Esophagus muscularis mucosa (tissue), 4 donors: ENCODE measurements around the gene BAZ2B. TPM values are rescaled to one million over a fixed set of nuclear protein-coding genes. Genes with fewer than 3 reads are reported as not detected.
A peak's percentile ranks its signal among the peaks of the same experiment; 100 is the strongest.

Source experiments
- DNase-seq: peaks from one replicate; pipeline ENCODE4 v3.0.0-alpha.2; 2017; ENCODE audit errors: extremely low spot score
- H3K27ac ChIP-seq, 4 donors: fragments of 200-600 bp; sonication (generic); replicated peaks in 1 of 4; 1 replicate in 3 of 4; 2 replicates in 1 of 4; pipeline ENCODE4 v1.5.1; 2016 to 2019; ENCODE audit warnings: mild to moderate bottlenecking in 1 of 4
- H3K27me3 ChIP-seq, 4 donors: fragments of 200-600 bp; sonication (generic); one replicate each; pipeline versions ENCODE4 v1.5.1 to v1.6.0; 2016 to 2019
- H3K36me3 ChIP-seq, 4 donors: fragments of 200-600 bp; sonication (generic); one replicate each; pipeline ENCODE4 v1.5.1; 2016 to 2019
- H3K4me1 ChIP-seq, 4 donors: fragments of 200-600 bp; sonication (generic); one replicate each; pipeline ENCODE4 v1.5.1; 2016 to 2019
- H3K4me3 ChIP-seq, 4 donors: fragments of 200-600 bp; sonication (generic); 1 replicate in 2 of 4; 2 replicates in 2 of 4; pipeline ENCODE4 v1.5.1; 2016 to 2019; ENCODE audit warnings: mild to moderate bottlenecking in 4 of 4, moderate library complexity in 1 of 4
- H3K9me3 ChIP-seq, 4 donors: fragments of 200-600 bp; sonication (generic); 1 replicate in 3 of 4; 2 replicates in 1 of 4; pipeline ENCODE4 v1.5.1; 2016 to 2019
- EP300 ChIP-seq: sonication (generic); formaldehyde crosslinking; IDR thresholded peaks from one replicate; pipeline ENCODE4 v1.6.1; 2017; ENCODE audit warnings: antibody characterized with exemption
- POLR2A ChIP-seq: fragments of 450-650 bp; IDR thresholded peaks from one replicate; pipeline ENCODE4 v1.6.1; 2017; ENCODE audit warnings: antibody characterized with exemption, moderate library complexity, mild to moderate bottlenecking, low read depth
- POLR2AphosphoS5 ChIP-seq, 2 donors: sonication (generic); formaldehyde crosslinking; IDR thresholded peaks; one replicate each; pipeline ENCODE4 v1.6.1; 2017; ENCODE audit warnings: antibody characterized with exemption in 2 of 2
- WGBS: methylation state at CpG from one replicate; pipeline ENCODE4 v1.1.5; 2018; 5-methylcytosine and 5-hydroxymethylcytosine counted together
- intact Hi-C: fragments of 100-400 bp; cut with DNase I; formaldehyde crosslinking; loops from one replicate; pipeline ENCODE4 v1.15.1; 2023
- total RNA-seq, 4 donors: library from RNA; depleted of rRNA; stranded (reverse); fragments of >200 nt; gene quantifications; one replicate each; pipeline versions ENCODE4 v1.1.0 to v1.2.1, GENCODE V29; 2016
- TF ChIP-seq, protein P1 (sequence below), 3 experiments: fragments of 200-600 bp in 2 of 3; fragments of 450-650 bp in 1 of 3; sonication (generic) in 2 of 3; IDR thresholded peaks; one replicate each; pipeline ENCODE4 v1.5.1; 2017 to 2019; ENCODE audit warnings: antibody characterized with exemption in 3 of 3, mild to moderate bottlenecking in 2 of 3, moderate library complexity in 1 of 3

Gene BAZ2B
- total RNA-seq, 4 donors from 2014 or later, result 76.3 to 97.2 (median 91.0) TPM

DNA sequence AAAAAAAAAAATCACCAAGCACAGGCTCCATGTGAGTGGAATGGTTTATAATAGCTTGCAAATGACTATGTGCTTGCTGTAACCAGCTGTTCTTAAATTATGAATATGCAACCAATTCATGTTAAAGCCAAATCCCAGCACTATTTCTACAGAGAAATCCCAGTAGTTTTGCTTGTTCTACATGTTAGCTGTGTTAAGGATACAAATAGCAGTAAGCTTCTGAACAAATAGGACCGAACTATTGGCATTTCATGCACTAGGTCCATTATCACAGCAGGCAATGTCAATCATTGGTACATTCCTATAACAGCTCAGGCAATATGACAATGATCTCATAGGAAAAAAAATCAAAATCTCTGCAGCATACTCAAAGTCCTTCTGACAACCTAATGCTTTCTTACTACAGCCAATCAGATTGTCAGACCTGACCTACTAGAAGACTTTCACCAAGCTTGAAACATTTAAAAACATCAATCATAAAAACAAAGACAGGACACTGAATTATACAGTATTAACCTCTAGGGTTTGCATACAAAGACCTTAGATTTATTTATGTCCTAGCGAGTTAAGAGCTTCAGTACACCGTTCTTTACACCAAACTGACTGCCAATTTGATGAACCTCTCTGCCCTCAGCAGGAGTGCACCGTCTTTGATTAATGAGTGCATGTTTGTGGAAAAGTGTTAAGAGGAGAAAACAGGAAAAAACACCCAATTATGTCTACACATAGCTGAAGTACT lies 6.4 kb downstream of the BAZ2B start:
- no peaks in the 10 kb centered on the region for H3K27me3 ChIP-seq
- intact Hi-C loops, result loop anchor here (10.0 kb wide), 1 partner anchor 185 kb away; the partner anchor contains the start of gene CD302
- H3K9me3 ChIP-seq, result no peaks in the 10 kb centered on the region
- peaks cover 34 to 81% (median 75%) of the 10 kb centered on the region in 4 donors for H3K4me1 ChIP-seq
- no peaks in the 10 kb centered on the region for H3K36me3 ChIP-seq
- TF ChIP-seq, protein P1, sequence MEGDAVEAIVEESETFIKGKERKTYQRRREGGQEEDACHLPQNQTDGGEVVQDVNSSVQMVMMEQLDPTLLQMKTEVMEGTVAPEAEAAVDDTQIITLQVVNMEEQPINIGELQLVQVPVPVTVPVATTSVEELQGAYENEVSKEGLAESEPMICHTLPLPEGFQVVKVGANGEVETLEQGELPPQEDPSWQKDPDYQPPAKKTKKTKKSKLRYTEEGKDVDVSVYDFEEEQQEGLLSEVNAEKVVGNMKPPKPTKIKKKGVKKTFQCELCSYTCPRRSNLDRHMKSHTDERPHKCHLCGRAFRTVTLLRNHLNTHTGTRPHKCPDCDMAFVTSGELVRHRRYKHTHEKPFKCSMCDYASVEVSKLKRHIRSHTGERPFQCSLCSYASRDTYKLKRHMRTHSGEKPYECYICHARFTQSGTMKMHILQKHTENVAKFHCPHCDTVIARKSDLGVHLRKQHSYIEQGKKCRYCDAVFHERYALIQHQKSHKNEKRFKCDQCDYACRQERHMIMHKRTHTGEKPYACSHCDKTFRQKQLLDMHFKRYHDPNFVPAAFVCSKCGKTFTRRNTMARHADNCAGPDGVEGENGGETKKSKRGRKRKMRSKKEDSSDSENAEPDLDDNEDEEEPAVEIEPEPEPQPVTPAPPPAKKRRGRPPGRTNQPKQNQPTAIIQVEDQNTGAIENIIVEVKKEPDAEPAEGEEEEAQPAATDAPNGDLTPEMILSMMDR (IDR thresholded peaks at IDR 0.05), result no peak
- no peak for TF ChIP-seq EP300
- no peak for TF ChIP-seq POLR2AphosphoS5 (IDR thresholded peaks at IDR 0.05)
- no peak for TF ChIP-seq POLR2A
- H3K27ac ChIP-seq, result no peak overlapping the region
- WGBS, result 75% methylated on average over 4 of the region's 4 CpGs
- DNase-seq, result no peak
- no peak overlapping the region for H3K4me3 ChIP-seq

DNA sequence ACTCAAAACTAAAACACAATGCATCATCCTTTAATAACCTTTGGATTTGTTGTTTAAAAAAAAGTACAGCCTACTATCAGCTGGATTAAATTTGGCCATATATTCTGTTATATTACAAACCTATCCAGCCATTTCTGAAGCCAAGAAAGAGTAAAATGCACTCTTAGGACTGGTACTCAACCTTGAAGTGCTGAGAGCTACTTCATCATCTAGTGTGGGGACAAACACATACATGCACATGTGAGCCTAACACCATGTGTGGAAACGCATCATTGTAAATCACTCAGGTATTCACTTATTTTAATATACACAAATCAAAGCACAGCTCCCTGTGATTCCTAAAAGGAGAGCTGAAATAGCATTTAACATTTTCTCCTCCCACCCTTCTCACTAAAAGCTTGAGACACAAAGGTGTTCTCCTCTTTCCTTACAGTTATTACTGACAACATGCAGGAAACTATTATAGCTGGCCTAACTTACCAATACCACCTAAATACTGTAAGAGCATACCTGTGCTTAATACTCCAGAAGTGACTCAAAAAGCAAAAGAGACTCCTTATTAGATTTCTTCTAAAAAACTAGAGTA lies 7.5 kb downstream of the BAZ2B start:
- Histone ChIP-seq H3K4me3 (no peak overlapping the region), H3K9me3 (no peaks in the 10 kb centered on the region), H3K27ac (peak overlapping the region in 1 of 4 donors; percentile 18), H3K36me3 (no peaks in the 10 kb centered on the region), H3K4me1 (peaks cover 34 to 89% (median 83%) of the 10 kb centered on the region in 4 donors), H3K27me3 (no peaks in the 10 kb centered on the region)
- TF ChIP-seq EP300 (no peak), POLR2A (no peak), POLR2AphosphoS5 (IDR thresholded peaks at IDR 0.05) (no peak)
- TF ChIP-seq, protein P1 (IDR thresholded peaks at IDR 0.05), result no peak
- intact Hi-C loops, result no loop called here
- WGBS, result 58% methylated on average over 1 of the region's 1 CpG
- DNase-seq, result no peak

DNA sequence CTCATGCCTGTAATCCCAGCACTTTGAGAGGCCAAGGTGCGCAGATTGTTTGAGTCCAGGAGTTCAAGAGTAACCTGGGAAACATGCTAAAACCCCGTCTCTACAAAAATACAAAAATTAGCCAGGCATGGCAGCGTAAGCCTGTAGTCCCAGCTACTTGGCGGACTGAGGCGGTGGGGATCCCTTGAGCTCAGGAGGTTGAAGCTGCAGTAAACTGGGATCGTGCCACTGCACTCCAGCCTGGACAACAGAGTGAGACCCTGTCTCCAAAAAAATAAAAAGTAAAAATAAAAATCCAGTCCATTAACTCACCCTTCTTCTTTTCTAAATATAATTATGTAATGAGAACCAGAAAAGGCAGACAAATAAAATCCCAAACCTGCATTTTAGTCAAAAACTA lies 8.2 kb downstream of the BAZ2B start:
- Histone ChIP-seq H3K4me3 (no peak overlapping the region), H3K9me3 (no peaks in the 10 kb centered on the region), H3K36me3 (no peaks in the 10 kb centered on the region), H3K4me1 (peaks cover 34 to 94% (median 82%) of the 10 kb centered on the region in 4 donors), H3K27me3 (no peaks in the 10 kb centered on the region), H3K27ac (no peak overlapping the region)
- no peak for TF ChIP-seq POLR2A
- no peak for DNase-seq
- WGBS, result 100% methylated on average over 6 of the region's 6 CpGs
- intact Hi-C loops, result no loop called here

DNA sequence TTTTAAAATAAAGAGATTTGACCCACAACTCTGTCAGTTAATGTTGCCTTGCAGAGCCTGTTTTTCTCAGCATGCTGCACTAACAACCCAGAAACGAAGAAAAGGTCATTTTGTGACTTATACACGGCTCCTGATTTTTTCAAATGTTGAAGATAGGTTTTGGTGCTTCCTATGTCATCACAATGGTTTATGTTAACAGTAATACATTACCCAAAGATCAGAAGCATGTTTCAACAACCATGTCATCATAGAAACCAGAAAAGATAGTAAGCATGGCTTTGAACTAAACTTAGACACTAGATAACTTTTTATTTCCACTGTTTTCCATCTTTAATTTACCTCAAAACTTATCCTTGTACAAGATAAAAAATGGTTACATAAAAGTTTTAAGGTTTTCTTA lies 10.1 kb downstream of the BAZ2B start:
- H3K9me3 ChIP-seq, result no peaks in the 10 kb centered on the region
- TF ChIP-seq, protein P1 (IDR thresholded peaks at IDR 0.05), result no peak
- no peak for TF ChIP-seq POLR2A
- TF ChIP-seq POLR2AphosphoS5 (IDR thresholded peaks at IDR 0.05), result no peak
- TF ChIP-seq EP300, result no peak
- no peaks in the 10 kb centered on the region for H3K36me3 ChIP-seq
- no peaks in the 10 kb centered on the region for H3K27me3 ChIP-seq
- WGBS, result 24% methylated on average over 2 of the region's 2 CpGs
- intact Hi-C loops, result no loop called here
- DNase-seq, result no peak
- peaks cover 28 to 78% (median 70%) of the 10 kb centered on the region in 4 donors for H3K4me1 ChIP-seq
- peak overlapping the region in 1 of 4 donors; percentile 2 for H3K4me3 ChIP-seq
- H3K27ac ChIP-seq, result peak overlapping the region in 3 of 4 donors; percentile 10 to 42 (median 16)

DNA sequence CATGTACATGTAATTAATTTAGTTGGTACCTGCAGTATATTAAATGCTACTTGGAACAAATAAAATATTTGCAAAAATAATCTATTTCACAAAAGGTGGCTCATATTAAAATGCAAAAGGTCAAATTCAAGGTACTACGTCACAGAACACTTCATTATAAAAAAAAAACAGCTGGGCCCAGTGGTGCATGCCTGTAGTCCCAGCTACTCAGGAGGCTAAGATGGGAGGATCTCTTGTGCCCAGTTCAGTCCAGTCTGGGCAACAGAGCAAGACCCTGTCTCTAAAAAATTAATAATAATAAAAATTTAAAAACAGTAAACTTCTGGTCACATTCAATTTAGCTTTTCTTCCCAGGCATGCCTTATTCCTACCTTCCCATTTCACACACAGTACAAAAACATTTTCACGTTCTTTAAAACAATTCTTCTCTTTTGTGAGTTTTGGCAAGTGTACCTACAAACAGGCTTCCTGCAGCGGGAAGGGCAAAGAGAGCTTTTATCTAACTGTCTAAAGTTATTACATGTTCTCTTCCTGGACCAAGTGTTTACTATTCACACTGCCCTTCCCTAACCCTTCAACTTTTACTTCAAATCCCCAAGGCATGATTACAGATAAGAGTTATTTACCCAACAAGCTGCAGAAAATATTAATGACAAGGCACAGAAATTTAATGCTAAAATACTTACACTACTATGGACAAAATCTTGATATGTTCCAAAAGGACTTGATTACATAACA lies 10.7 kb downstream of the BAZ2B start:
- Histone ChIP-seq H3K27ac (peak overlapping the region; percentile 16 to 42 (median 22)), H3K9me3 (no peaks in the 10 kb centered on the region), H3K4me3 (peak overlapping the region in 1 of 4 donors; percentile 2), H3K36me3 (no peaks in the 10 kb centered on the region), H3K4me1 (peaks cover 25 to 73% (median 69%) of the 10 kb centered on the region in 4 donors), H3K27me3 (no peaks in the 10 kb centered on the region)
- intact Hi-C loops, result no loop called here
- WGBS, result 9% methylated on average over 3 of the region's 3 CpGs
- TF ChIP-seq EP300 (no peak), POLR2AphosphoS5 (IDR thresholded peaks at IDR 0.05) (no peak), POLR2A (no peak)
- TF ChIP-seq, protein P1 (IDR thresholded peaks at IDR 0.05), result no peak
- DNase-seq, result no peak
